CD4-positive, alpha-beta T cell (primary cell): ENCODE measurements around the gene WWOX. TPM values are rescaled to one million over a fixed set of nuclear protein-coding genes. Genes with fewer than 3 reads are reported as not detected.

Experiments
- ATAC-seq: fragments of 200-7000 bp; cut with Tn5 transposase; one replicate; pipeline ENCODE4 v1.10.0; 2022; ENCODE audit warnings: mild to moderate bottlenecking; ENCODE audit not compliant: poor library complexity
- CTCF ChIA-PET: fragments of 350-600 bp; sonication (Branson Sonifier 250); formaldehyde crosslinking; loops from one replicate; lab custom pipeline; 2021; ENCODE audit warnings: antibody characterized with exemption, inconsistent platforms; lab: Charles Lee
- POLR2A ChIA-PET: fragments of 350-600 bp; sonication (Branson Sonifier 250); formaldehyde crosslinking; loops from one replicate; lab custom pipeline; 2021; ENCODE audit warnings: antibody characterized with exemption, inconsistent platforms; lab: Charles Lee
- DNase-seq, 14 experiments: peaks; one replicate each; pipeline ENCODE4 v3.0.0-alpha.2; 2013 to 2020; ENCODE audit warnings: mixed read lengths in 2 of 14
- H3K27ac ChIP-seq, 2 donors: one replicate each; pipeline versions ENCODE4 v1.5.1 to v1.7.0; 2013; ENCODE audit warnings: low read length in 2 of 2, low read depth in 1 of 2, mild to moderate bottlenecking in 1 of 2
- H3K27me3 ChIP-seq, 2 experiments: 1 replicate in 1 of 2; 2 replicates in 1 of 2; pipeline versions ENCODE4 v1.6.1 to v1.7.0; 2013; ENCODE audit warnings: low read length in 2 of 2, control low read depth in 1 of 2, mild to moderate bottlenecking in 1 of 2, moderate library complexity in 1 of 2; ENCODE audit not compliant: insufficient read depth in 2 of 2, control insufficient read depth in 1 of 2
- H3K36me3 ChIP-seq: one replicate; pipeline ENCODE4 v1.6.1; 2013; ENCODE audit warnings: low read length, control low read depth; ENCODE audit not compliant: insufficient read depth
- H3K4me1 ChIP-seq: one replicate; pipeline ENCODE4 v1.6.1; 2013; ENCODE audit warnings: low read length, control low read depth; ENCODE audit not compliant: insufficient read depth
- H3K4me3 ChIP-seq: one replicate; pipeline ENCODE4 v1.5.1; 2013; ENCODE audit warnings: mild to moderate bottlenecking, low read length, moderate library complexity
- H3K9me3 ChIP-seq, 2 experiments: 1 replicate in 1 of 2; 2 replicates in 1 of 2; pipeline versions ENCODE4 v1.6.1 to v1.7.0; 2013; ENCODE audit warnings: low read length in 2 of 2, mild to moderate bottlenecking in 2 of 2, control low read depth in 1 of 2, moderate library complexity in 1 of 2; ENCODE audit not compliant: control insufficient read depth in 1 of 2, insufficient read depth in 1 of 2
- H3K27ac Mint-ChIP-seq: one replicate; pipeline ENCODE4 v1.8.0; 2020; ENCODE audit warnings: mixed read lengths
- H3K27me3 Mint-ChIP-seq: one replicate; pipeline ENCODE4 v1.8.0; 2021; ENCODE audit warnings: mixed read lengths
- H3K36me3 Mint-ChIP-seq: one replicate; pipeline ENCODE4 v1.8.0; 2021; ENCODE audit warnings: low read depth, mixed read lengths
- H3K4me1 Mint-ChIP-seq: one replicate; pipeline ENCODE4 v1.8.0; 2021; ENCODE audit warnings: low read depth, mixed read lengths
- H3K4me3 Mint-ChIP-seq: one replicate; pipeline ENCODE4 v1.8.0; 2020; ENCODE audit warnings: mild to moderate bottlenecking, mixed read lengths
- H3K9me3 Mint-ChIP-seq: one replicate; pipeline ENCODE4 v1.8.0; 2020; ENCODE audit warnings: mixed read lengths
- intact Hi-C, 2 experiments: fragments of 100-400 bp; cut with DNase I in 1 of 2; cut with micrococcal nuclease in 1 of 2; formaldehyde crosslinking; loops; one replicate each; pipeline versions ENCODE4 v1.15.1 to v1.9.0; 2023 to 2025; cut with DNase I, micrococcal nuclease
- total RNA-seq, 174 experiments: library from RNA in 2 of 174; stranded (reverse) in 2 of 174; gene quantifications; one replicate each; pipeline ENCODE4 v1.2.3 and lab custom pipeline; 2021 to 2026
- TF ChIP-seq, protein P1 (sequence below): fragments of 200-600 bp; IDR thresholded peaks from one replicate; pipeline ENCODE4 v1.8.0; 2022; ENCODE audit warnings: antibody characterized with exemption, mild to moderate bottlenecking

The WWOX gene
- total RNA-seq, 2 experiments from 2014 or later, result 19.3 to 21.7 TPM

DNA sequence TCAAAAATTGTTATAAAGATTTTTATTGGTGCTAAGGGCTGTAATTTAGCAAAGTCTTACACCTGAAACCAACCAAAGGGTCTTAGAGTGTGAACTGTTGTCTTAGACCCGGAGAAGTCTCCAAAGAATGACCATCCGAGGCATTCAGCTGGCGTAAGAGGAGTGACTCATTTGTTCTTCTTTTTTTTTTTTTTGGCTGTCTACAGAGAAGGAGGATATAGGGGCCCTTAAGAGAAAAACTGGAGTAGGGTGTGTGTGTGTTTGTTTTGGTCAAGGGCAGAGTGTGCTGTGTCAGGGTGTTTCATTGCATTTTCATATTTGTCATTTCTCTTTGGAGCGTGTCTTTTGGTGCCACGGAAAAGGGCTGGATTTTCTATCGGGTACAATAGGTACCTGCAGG, 508.0 kb downstream of the WWOX start:
- Histone ChIP-seq H3K9me3 (no peaks in the 10 kb centered on the region), H3K36me3 (no peaks in the 10 kb centered on the region), H3K4me3 (no peak overlapping the region), H3K4me1 (no peaks in the 10 kb centered on the region), H3K27me3 (no peaks in the 10 kb centered on the region), H3K27ac (no peak overlapping the region)
- Mint-ChIP-seq H3K9me3 (no peaks in the 10 kb centered on the region), H3K36me3 (no peaks in the 10 kb centered on the region), H3K27ac (no peak overlapping the region), H3K4me3 (no peak overlapping the region), H3K27me3 (no peaks in the 10 kb centered on the region), H3K4me1 (peaks cover 15% of the 10 kb centered on the region)
- intact Hi-C loops, result no loop called here
- CTCF ChIA-PET, result no interaction called here
- TF ChIP-seq, protein P1, sequence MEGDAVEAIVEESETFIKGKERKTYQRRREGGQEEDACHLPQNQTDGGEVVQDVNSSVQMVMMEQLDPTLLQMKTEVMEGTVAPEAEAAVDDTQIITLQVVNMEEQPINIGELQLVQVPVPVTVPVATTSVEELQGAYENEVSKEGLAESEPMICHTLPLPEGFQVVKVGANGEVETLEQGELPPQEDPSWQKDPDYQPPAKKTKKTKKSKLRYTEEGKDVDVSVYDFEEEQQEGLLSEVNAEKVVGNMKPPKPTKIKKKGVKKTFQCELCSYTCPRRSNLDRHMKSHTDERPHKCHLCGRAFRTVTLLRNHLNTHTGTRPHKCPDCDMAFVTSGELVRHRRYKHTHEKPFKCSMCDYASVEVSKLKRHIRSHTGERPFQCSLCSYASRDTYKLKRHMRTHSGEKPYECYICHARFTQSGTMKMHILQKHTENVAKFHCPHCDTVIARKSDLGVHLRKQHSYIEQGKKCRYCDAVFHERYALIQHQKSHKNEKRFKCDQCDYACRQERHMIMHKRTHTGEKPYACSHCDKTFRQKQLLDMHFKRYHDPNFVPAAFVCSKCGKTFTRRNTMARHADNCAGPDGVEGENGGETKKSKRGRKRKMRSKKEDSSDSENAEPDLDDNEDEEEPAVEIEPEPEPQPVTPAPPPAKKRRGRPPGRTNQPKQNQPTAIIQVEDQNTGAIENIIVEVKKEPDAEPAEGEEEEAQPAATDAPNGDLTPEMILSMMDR, result no peak
- DNase-seq, result no peak
- no peak for ATAC-seq
- POLR2A ChIA-PET, result no interaction called here

DNA sequence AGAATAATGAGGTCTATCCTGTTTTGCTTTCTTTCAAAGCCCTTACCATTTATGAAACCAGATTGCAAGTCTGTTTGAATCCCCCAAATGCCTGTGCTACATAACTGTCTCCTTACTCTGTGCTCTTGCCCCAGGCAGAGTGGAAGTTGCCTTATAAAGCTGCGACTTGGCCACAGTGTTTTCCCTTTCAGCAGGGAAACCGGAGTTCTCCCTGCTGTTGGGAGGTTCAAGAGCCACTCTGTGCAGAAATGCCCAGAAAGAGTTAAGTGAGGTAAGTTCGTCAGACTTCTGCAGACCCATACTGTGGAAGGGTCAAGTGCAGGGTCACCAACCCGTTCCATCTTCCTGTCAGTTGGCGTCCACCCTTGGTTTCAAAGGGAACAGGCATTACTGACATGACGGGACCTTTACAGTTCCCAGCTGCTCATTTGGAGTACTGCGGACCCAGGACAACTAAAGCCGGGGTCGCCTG, 508.9 kb downstream of the WWOX start:
- CTCF ChIA-PET, result no interaction called here
- no peak for ATAC-seq

DNA sequence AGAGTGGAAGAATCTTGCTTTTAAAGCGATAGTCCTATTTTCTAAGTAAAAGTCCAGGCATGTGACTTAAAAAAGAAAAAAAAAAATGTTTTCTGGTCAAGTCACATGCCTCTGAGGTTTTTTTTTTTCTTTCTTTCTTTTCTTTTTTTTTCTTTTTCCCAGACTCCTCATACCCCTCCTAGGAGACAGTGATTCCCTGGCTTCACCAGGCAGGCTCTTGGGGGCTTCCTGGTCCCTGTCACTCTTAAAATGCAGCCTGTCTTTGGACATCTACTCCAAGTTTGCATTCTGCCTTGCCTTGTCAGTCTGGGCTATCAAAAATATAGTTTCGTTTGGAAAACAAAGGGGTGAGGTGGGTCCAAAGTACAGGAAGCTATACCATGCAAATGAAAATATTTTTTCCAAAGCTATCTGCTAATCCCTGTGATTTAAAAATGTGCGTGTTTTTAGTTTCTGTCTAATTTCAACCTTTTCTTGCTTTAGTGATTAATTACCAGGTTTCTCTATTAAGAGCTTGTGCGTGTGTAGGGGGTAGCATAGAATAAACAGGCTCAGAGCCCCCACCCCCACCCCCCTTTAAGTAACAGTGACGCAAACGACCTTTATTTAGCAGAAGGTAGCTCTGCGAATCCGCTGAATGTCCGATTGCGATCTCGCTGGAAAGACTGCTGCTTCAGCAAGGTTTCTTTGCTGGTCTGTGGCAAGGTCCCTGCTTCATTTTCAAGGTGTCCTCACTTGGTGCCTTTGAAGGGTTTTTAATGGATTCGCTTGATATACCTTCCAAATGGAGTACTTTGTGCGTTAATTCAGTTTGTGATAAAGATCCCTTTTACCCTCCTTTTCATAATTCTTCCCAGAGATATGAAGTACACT, 510.2 kb downstream of the WWOX start:
- ATAC-seq (no peak), DNase-seq (no peak)
- H3K36me3 ChIP-seq, result no peaks in the 10 kb centered on the region
- H3K27me3 ChIP-seq, result no peaks in the 10 kb centered on the region
- H3K27me3 Mint-ChIP-seq, result no peaks in the 10 kb centered on the region
- POLR2A ChIA-PET, result no interaction called here
- no peaks in the 10 kb centered on the region for H3K4me1 ChIP-seq
- H3K9me3 ChIP-seq, result no peaks in the 10 kb centered on the region
- no peak overlapping the region for H3K4me3 Mint-ChIP-seq
- intact Hi-C loops, result no loop called here
- H3K27ac Mint-ChIP-seq, result no peak overlapping the region
- no peak overlapping the region for H3K4me3 ChIP-seq
- CTCF ChIA-PET, result no interaction called here
- H3K9me3 Mint-ChIP-seq, result no peaks in the 10 kb centered on the region
- H3K36me3 Mint-ChIP-seq, result no peaks in the 10 kb centered on the region
- TF ChIP-seq, protein P1, result no peak
- H3K27ac ChIP-seq, result no peak overlapping the region
- peaks cover 15% of the 10 kb centered on the region for H3K4me1 Mint-ChIP-seq

More for the DNA sequence above, 508.9 kb downstream of the WWOX start:
- Histone ChIP-seq H3K9me3 (no peaks in the 10 kb centered on the region), H3K4me3 (no peak overlapping the region), H3K36me3 (no peaks in the 10 kb centered on the region), H3K27me3 (no peaks in the 10 kb centered on the region), H3K27ac (no peak overlapping the region), H3K4me1 (no peaks in the 10 kb centered on the region)
- Mint-ChIP-seq H3K27ac (no peak overlapping the region), H3K4me1 (peaks cover 15% of the 10 kb centered on the region), H3K27me3 (no peaks in the 10 kb centered on the region), H3K9me3 (no peaks in the 10 kb centered on the region), H3K4me3 (no peak overlapping the region), H3K36me3 (no peaks in the 10 kb centered on the region)
- intact Hi-C loops, result no loop called here
- DNase-seq, result no peak
- POLR2A ChIA-PET, result no interaction called here
- TF ChIP-seq, protein P1, result no peak
